HL-60 (cell line): ENCODE measurements around the gene CENPP.

Source experiments
- DNase-seq, 2 experiments: peaks; one replicate each; pipeline ENCODE4 v3.0.0-alpha.2; 2010 to 2020; ENCODE audit warnings: low read depth in 1 of 2, low spot score in 1 of 2
- H3K27ac ChIP-seq: fragments of 250-450 bp; sonication (Bioruptor Pico); replicated peaks from 2 replicates; pipeline ENCODE4 v1.5.1; 2020; ENCODE audit warnings: mild to moderate bottlenecking, moderate library complexity
- H3K27me3 ChIP-seq: fragments of 250-450 bp; sonication (Bioruptor Pico); 2 replicates; pipeline ENCODE4 v1.5.1; 2021; ENCODE audit warnings: mild to moderate bottlenecking, moderate library complexity; ENCODE audit not compliant: insufficient read depth, poor library complexity, severe bottlenecking
- H3K4me3 ChIP-seq: replicated peaks from 2 replicates; pipeline ENCODE4 v1.5.1; 2011; ENCODE audit warnings: mild to moderate bottlenecking, control low read depth, low read length; ENCODE audit not compliant: insufficient read depth
- GABPA ChIP-seq: IDR thresholded peaks from 2 replicates; pipeline ENCODE4 v1.6.1; 2012; ENCODE audit warnings: low read depth
- POLR2AphosphoS5 ChIP-seq: IDR thresholded peaks from 2 replicates; pipeline ENCODE4 v1.6.1; 2012; ENCODE audit warnings: low read depth
- SPI1 ChIP-seq: IDR thresholded peaks from 2 replicates; pipeline ENCODE4 v1.6.1; 2012; ENCODE audit warnings: low read depth, mild to moderate bottlenecking, borderline replicate concordance
- TF ChIP-seq, protein P1 (sequence below): IDR thresholded peaks from one replicate; pipeline ENCODE4 v1.5.1; 2011; ENCODE audit warnings: low read length, control low read depth, inconsistent platforms; ENCODE audit not compliant: insufficient read depth
- TF ChIP-seq, protein P2 (sequence below): IDR thresholded peaks from 2 replicates; pipeline ENCODE4 v1.6.1; 2012; ENCODE audit warnings: low read depth; ENCODE audit not compliant: insufficient replicate concordance

Gene CENPP

DNA sequence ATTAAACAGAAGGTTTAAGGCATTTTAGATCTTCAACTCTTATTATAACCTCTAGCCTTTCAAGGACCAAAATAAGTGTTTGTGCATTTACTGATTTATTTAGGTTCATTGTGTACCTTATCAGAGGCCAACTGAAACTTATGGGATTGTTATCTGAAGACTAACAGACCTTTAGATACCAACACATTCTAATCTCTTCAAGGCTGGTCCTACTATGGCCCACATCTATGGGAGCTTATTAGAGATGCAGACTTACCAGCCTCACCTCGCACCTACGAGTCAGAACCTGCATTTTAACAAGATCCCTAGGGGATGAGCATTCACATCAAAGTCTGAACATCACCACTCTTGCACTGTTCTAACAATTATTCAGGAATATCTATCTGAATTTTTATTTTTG is 34.2 kb upstream of the CENPP start:
- no peak for DNase-seq
- no peaks in the 10 kb centered on the region for H3K27me3 ChIP-seq
- no peak overlapping the region; the same call in 1 of the 2 replicates for H3K4me3 ChIP-seq
- TF ChIP-seq, protein P1, sequence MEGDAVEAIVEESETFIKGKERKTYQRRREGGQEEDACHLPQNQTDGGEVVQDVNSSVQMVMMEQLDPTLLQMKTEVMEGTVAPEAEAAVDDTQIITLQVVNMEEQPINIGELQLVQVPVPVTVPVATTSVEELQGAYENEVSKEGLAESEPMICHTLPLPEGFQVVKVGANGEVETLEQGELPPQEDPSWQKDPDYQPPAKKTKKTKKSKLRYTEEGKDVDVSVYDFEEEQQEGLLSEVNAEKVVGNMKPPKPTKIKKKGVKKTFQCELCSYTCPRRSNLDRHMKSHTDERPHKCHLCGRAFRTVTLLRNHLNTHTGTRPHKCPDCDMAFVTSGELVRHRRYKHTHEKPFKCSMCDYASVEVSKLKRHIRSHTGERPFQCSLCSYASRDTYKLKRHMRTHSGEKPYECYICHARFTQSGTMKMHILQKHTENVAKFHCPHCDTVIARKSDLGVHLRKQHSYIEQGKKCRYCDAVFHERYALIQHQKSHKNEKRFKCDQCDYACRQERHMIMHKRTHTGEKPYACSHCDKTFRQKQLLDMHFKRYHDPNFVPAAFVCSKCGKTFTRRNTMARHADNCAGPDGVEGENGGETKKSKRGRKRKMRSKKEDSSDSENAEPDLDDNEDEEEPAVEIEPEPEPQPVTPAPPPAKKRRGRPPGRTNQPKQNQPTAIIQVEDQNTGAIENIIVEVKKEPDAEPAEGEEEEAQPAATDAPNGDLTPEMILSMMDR, result no peak
- TF ChIP-seq POLR2AphosphoS5 (no peak), GABPA (no peak), SPI1 (no peak)
- TF ChIP-seq, protein P2, sequence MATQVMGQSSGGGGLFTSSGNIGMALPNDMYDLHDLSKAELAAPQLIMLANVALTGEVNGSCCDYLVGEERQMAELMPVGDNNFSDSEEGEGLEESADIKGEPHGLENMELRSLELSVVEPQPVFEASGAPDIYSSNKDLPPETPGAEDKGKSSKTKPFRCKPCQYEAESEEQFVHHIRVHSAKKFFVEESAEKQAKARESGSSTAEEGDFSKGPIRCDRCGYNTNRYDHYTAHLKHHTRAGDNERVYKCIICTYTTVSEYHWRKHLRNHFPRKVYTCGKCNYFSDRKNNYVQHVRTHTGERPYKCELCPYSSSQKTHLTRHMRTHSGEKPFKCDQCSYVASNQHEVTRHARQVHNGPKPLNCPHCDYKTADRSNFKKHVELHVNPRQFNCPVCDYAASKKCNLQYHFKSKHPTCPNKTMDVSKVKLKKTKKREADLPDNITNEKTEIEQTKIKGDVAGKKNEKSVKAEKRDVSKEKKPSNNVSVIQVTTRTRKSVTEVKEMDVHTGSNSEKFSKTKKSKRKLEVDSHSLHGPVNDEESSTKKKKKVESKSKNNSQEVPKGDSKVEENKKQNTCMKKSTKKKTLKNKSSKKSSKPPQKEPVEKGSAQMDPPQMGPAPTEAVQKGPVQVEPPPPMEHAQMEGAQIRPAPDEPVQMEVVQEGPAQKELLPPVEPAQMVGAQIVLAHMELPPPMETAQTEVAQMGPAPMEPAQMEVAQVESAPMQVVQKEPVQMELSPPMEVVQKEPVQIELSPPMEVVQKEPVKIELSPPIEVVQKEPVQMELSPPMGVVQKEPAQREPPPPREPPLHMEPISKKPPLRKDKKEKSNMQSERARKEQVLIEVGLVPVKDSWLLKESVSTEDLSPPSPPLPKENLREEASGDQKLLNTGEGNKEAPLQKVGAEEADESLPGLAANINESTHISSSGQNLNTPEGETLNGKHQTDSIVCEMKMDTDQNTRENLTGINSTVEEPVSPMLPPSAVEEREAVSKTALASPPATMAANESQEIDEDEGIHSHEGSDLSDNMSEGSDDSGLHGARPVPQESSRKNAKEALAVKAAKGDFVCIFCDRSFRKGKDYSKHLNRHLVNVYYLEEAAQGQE, result no peak
- no peak overlapping the region for H3K27ac ChIP-seq

DNA sequence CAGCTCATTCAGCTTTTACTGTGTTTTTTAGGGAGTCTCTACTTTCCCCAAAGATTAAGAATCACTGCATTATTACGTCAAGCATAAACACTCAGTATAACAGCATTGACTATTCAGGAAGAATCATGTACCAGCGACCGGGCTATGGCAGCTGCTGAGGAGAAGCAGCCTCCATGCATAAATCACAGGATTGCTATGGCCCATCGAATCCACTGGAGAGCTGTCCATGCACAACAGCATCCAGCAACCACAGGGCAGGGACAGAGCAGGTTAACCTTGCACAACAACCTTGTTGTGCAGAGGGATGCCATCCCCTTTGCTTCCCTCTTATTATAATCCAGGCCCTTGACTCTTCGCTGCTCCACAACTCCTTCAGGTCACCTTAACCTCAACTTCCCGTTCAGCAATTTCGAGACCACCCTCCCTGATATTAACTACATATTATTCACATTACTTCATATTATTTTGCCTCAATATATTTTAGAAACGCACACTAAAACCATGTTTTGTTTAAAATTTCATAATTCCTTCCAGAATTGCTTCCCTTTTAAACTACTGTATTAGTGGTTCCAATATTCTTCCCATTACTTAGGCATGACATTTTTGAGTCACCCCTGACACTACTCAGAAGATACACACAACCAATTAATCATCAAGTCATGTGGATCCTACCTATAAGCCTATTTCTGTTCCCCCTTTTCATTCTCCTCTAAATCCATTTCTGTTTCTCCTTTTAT is 33.2 kb upstream of the CENPP start:
- H3K27me3 ChIP-seq, result no peaks in the 10 kb centered on the region
- TF ChIP-seq GABPA (no peak), SPI1 (no peak), POLR2AphosphoS5 (no peak)
- TF ChIP-seq, protein P2, result no peak
- TF ChIP-seq, protein P1, result no peak
- H3K27ac ChIP-seq, result peak overlapping the region; percentile 89
- peak in 1 of 2 experiments; percentile 12 for DNase-seq
- H3K4me3 ChIP-seq, result peak overlapping the region; percentile 70

DNA sequence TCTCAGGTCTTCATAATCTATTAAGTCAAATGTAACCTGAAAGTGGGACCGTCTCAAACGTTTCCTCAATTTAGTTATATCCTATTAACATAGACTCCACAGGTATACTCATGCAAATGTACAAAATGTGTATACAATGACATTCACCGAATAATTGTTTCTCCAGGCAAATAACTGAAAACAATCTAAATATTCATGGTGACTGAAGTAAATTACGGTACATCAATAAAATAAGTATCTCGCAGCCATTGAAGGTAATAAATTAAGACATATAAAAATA is 32.7 kb upstream of the CENPP start:
- no peak for DNase-seq

More for the DNA sequence above, 32.7 kb upstream of the CENPP start:
- no peak for TF ChIP-seq GABPA
- TF ChIP-seq, protein P1, result no peak
- TF ChIP-seq POLR2AphosphoS5, result no peak
- no peak for TF ChIP-seq SPI1
- TF ChIP-seq, protein P2, result no peak
- Histone ChIP-seq H3K4me3 (peak overlapping the region; percentile 70), H3K27ac (peak overlapping the region; percentile 89), H3K27me3 (no peaks in the 10 kb centered on the region)
